NT2/D1 (cell line): ENCODE measurements around the gene MYO7A.

ENCODE experiments used
- SUZ12 ChIP-seq: IDR thresholded peaks from 2 replicates; pipeline ENCODE4 v1.6.1; 2011; ENCODE audit not compliant: insufficient read length, insufficient read depth; ENCODE audit errors: extremely low read depth
- YY1 ChIP-seq: IDR thresholded peaks from 2 replicates; pipeline ENCODE4 v1.6.1; 2011; ENCODE audit not compliant: insufficient read length, insufficient read depth

GRCh38 chr11:77211040-77211451 lies 83.0 kb downstream of the MYO7A start:
- TF ChIP-seq YY1 (no peak), SUZ12 (no peak)
